GM10266 (cell line): Measurements from ENCODE around the gene FDCSP.

Experiments used
- DNase-seq: peaks from one replicate; pipeline ENCODE4 v3.0.0; 2012; ENCODE audit errors: extremely low spot score
- CTCF ChIP-seq: IDR thresholded peaks from 2 replicates; pipeline ENCODE4 v1.5.1; 2012; ENCODE audit warnings: mild to moderate bottlenecking, low read depth; ENCODE audit not compliant: control insufficient read depth, insufficient read depth; ENCODE audit errors: missing control alignments

Gene FDCSP

DNA sequence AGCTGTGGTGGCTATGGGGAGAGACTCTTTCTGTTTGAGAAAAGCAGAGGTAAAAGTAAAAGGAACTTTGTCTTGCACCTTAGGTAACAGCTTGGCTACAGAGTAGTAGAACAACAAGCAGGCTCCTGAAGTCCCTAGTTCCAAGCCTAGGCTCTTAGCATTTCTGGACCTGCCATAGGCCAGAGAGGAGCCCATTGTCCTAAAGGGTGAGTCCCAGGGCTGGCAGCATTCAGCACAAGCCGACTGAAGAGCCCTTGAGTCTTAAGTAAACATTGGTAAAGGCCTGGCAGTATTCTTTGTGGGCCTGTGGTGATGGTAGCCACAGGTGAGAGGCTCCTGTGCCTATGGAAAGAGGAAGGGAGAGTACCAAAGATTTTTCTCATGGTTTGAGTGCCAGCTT lies 54.6 kb downstream of the FDCSP start:
- TF ChIP-seq CTCF: no peak
- DNase-seq: no peak
